IPS DF 4.7 (cell line): ENCODE results near the gene AJAP1.

Source experiments
- DNase-seq: peaks from one replicate; pipeline ENCODE4 v3.0.0-alpha.2; 2013; ENCODE audit warnings: low spot score; ENCODE audit errors: extremely low read depth

AJAP1 gene

GRCh38 chr1:4678066-4678717 lies 23.8 kb downstream of the AJAP1 start:
- DNase-seq = no peak

GRCh38 chr1:4681026-4681425 lies 26.6 kb downstream of the AJAP1 start:
- DNase-seq = no peak

- no peak for DNase-seq
Measured at GRCh38 chr1:4682607-4683220, 28.3 kb downstream of the AJAP1 start.

- DNase-seq = no peak
Measured at GRCh38 chr1:4684136-4684535, 29.7 kb downstream of the AJAP1 start.

GRCh38 chr1:4684864-4685522 lies 30.6 kb downstream of the AJAP1 start:
- DNase-seq = no peak

- DNase-seq = no peak
Measured at GRCh38 chr1:4685523-4685865, 31.1 kb downstream of the AJAP1 start.

- no peak for DNase-seq
Measured at GRCh38 chr1:4687943-4688342, 33.5 kb downstream of the AJAP1 start.

- no peak for DNase-seq
Measured at GRCh38 chr1:4689271-4689935, 35.0 kb downstream of the AJAP1 start.

- no peak for DNase-seq
Measured at GRCh38 chr1:4689941-4690635, 35.7 kb downstream of the AJAP1 start.

GRCh38 chr1:4690951-4691675 lies 36.7 kb downstream of the AJAP1 start:
- DNase-seq = no peak

GRCh38 chr1:4691766-4692405 lies 37.5 kb downstream of the AJAP1 start:
- no peak for DNase-seq

GRCh38 chr1:4692437-4692836 lies 38.0 kb downstream of the AJAP1 start:
- no peak for DNase-seq

- no peak for DNase-seq
Measured at GRCh38 chr1:4693331-4693730, 38.9 kb downstream of the AJAP1 start.

GRCh38 chr1:4693891-4694290 lies 39.5 kb downstream of the AJAP1 start:
- no peak for DNase-seq

GRCh38 chr1:4694492-4694891 lies 40.1 kb downstream of the AJAP1 start:
- DNase-seq = no peak

- no peak for DNase-seq
Measured at GRCh38 chr1:4695241-4695640, 40.8 kb downstream of the AJAP1 start.

- no peak for DNase-seq
Measured at GRCh38 chr1:4696161-4696745, 41.8 kb downstream of the AJAP1 start.

GRCh38 chr1:4696753-4697152 lies 42.3 kb downstream of the AJAP1 start:
- no peak for DNase-seq

- no peak for DNase-seq
Measured at GRCh38 chr1:4697801-4698200, 43.4 kb downstream of the AJAP1 start.

- DNase-seq = no peak
Measured at GRCh38 chr1:4698911-4699310, 44.5 kb downstream of the AJAP1 start.
